HG02938 (cell line): Measurements from ENCODE around the gene PIGS.

ENCODE experiments used
- ATAC-seq: cut with Tn5 transposase; IDR thresholded peaks from one replicate; pipeline ENCODE4 v1.9.1; 2021; ENCODE audit warnings: mild to moderate bottlenecking, moderate library complexity; ENCODE audit not compliant: unreplicated experiment

Gene PIGS

GRCh38 chr17:28551421-28552175, 19.7 kb downstream of the PIGS start:
- no peak for ATAC-seq

- ATAC-seq: no peak
Observed at GRCh38 chr17:28550858-28551257, 20.5 kb downstream of the PIGS start.

- no peak for ATAC-seq
Observed at GRCh38 chr17:28549236-28550132, 21.8 kb downstream of the PIGS start.

- ATAC-seq: no peak
Observed at GRCh38 chr17:28548417-28549130, 22.8 kb downstream of the PIGS start.

GRCh38 chr17:28547623-28548416, 23.5 kb downstream of the PIGS start:
- peak; percentile 34 for ATAC-seq

GRCh38 chr17:28547096-28547622, 24.2 kb downstream of the PIGS start:
- no peak for ATAC-seq

- ATAC-seq: no peak
Observed at GRCh38 chr17:28545787-28546415, 25.4 kb downstream of the PIGS start.

GRCh38 chr17:28545141-28545503, 26.2 kb downstream of the PIGS start:
- ATAC-seq: no peak

GRCh38 chr17:28544402-28545140, 26.8 kb downstream of the PIGS start:
- ATAC-seq: no peak

- ATAC-seq: no peak
Observed at GRCh38 chr17:28541439-28541838, 29.9 kb downstream of the PIGS start.

GRCh38 chr17:28540231-28540630, 31.1 kb downstream of the PIGS start:
- no peak for ATAC-seq

- no peak for ATAC-seq
Observed at GRCh38 chr17:28538296-28538895, 32.9 kb downstream of the PIGS start.

GRCh38 chr17:28537219-28537610, 34.1 kb downstream of the PIGS start:
- ATAC-seq: no peak

- ATAC-seq: no peak
Observed at GRCh38 chr17:28536532-28537218, 34.6 kb downstream of the PIGS start.

- no peak for ATAC-seq
Observed at GRCh38 chr17:28534740-28535375, 36.5 kb downstream of the PIGS start.

GRCh38 chr17:28533091-28533807, 38.1 kb downstream of the PIGS start:
- no peak for ATAC-seq
